HG03097 (cell line): ENCODE results near the gene PPP1R18.
"Not testable (repeated sequence)": the region's sequence is repeated elsewhere in the genome, so short reads cannot be mapped to it uniquely, and the experiment has no call there.

Source experiments
- ATAC-seq: cut with Tn5 transposase; IDR thresholded peaks from one replicate; pipeline ENCODE4 v1.9.1; 2021; ENCODE audit not compliant: unreplicated experiment, low FRiP score

Gene PPP1R18

DNA sequence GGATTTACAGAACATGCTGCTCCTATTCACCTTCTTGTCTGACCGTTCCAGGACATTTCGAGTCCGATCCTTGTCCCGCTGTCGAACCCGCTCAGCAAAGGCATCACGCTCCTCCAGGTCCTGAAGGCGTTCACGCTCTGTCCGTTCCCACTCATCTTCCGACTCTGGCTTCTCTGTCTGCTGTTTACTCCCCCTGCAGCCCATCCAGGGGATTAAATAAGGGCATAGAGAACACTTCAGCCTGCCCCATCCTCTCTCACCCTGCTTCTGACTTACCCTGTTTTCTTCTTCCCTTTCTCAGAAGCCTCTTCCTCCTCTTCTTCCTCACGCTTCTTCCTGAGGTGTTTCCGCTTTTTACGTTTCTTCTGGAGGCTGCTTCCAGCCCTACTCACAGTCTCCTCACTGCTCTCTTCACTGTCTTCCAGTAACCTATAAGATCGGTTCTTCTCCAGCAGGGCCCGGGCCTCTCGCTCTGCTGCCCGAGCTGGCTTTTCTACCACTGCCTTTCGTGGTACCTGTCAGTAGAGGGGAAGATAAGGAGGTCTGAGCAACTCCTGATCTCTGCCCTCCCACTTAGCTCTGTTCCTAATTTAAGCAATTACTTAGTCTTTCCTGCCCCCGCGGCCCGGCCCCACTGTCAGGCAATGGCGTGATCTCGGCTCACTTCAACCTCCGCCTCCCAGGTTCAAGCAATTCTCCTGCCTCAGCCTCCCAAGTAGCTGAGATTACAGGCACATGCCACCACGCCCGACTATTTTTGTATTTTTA is 15.5 kb downstream of the PPP1R18 start:
- no peak for ATAC-seq

GRCh38 chr6:30666300-30666699 is 20.1 kb downstream of the PPP1R18 start:
- ATAC-seq = not testable (repeated sequence)

DNA sequence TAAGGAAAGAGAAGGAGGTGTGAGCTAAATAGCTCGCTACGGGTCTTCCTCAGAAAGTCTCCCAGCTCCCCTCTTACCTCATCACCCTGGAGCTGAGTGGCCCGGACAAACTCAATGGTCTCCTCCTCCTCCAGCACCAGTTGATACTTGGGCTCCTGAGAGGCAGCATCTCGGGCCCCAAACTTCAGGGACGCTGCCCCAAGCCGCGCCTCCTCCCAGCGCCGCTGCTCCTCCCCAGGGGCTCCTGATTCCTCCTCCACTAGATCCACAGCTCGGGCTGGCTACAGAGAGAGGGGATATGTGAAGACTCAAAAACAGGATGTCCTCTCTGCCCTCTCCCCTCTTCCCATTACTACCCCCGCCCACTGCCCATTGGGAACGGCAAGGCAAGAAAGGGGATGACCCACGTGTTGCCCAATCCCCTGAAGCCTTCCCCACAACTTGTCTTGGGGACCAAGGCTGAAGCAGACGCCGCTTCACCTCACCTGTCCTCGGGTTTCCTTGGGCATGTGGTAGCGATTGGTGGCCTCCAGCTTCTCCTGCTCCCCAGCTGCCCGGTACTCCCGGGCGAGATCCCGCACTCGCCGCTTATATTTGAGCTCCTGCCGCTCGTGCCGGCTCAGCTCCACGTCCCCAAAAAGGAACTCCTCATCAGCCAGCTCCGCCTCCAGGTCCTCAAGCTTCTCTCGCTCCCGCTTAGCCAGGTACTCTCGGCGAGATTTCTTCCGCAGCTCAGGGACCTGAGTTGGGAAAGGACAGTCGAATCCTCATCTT is 21.3 kb downstream of the PPP1R18 start:
- no peak for ATAC-seq

DNA sequence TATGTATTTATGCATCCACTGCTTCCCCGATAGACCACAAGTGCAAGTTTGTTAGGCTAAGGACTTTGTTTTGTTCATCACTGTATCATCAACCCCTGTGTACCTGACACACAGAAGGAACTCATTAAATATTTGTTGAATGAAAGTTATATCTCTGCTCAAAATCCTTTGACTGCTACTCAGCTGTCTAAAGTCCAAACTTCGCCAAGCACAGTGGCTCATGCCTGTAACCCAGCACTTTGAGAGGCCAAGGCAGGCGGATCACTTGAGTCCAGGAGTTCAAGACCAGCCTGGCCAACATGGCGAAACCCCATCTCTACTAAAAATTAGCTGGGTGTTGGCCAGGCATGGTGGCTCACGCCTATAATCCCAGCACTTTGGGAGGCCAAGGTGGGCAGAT is 28.5 kb downstream of the PPP1R18 start:
- not testable (repeated sequence) for ATAC-seq

DNA sequence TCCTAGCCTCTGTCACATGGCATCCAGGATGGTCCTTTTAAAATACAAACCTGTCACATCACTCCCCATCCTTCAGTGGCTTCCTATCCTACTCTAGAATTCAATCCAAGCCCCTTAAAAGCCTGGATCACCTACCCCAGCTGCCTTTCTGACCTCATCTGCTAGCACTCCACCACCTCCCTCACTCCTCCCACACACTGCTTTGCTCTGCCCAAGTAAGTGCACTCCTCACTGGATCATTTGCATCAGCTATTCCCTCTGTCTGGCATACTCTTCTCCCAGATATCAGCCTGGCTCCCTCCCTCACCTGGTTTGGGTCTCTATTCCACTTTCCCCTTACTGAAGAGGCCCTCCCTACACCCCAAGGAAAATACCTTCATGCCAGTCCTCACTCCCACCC is 29.0 kb downstream of the PPP1R18 start:
- no peak for ATAC-seq

GRCh38 chr6:30656513-30656912 is 29.9 kb downstream of the PPP1R18 start:
- no peak for ATAC-seq

DNA sequence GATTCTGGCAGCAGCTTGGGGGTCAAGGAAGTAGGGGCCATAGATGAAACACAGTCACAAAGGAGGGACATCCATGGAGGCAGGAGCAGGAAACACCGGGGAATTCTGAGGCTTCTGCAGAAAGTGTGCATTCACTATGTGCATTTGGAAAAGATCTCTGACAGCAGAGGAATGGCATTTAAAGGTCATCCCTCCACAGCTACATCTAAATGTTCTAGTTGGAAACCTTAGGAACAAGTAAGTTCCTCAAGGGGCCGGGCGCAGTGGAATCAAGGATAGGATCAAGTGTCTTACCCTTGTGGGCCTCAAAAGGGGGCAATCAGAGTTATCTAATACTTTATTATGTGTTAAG is 30.7 kb downstream of the PPP1R18 start:
- ATAC-seq = no peak

GRCh38 chr6:30654798-30655742 is 31.4 kb downstream of the PPP1R18 start:
- ATAC-seq = no peak

GRCh38 chr6:30651143-30651542 is 35.3 kb downstream of the PPP1R18 start:
- no peak for ATAC-seq

DNA sequence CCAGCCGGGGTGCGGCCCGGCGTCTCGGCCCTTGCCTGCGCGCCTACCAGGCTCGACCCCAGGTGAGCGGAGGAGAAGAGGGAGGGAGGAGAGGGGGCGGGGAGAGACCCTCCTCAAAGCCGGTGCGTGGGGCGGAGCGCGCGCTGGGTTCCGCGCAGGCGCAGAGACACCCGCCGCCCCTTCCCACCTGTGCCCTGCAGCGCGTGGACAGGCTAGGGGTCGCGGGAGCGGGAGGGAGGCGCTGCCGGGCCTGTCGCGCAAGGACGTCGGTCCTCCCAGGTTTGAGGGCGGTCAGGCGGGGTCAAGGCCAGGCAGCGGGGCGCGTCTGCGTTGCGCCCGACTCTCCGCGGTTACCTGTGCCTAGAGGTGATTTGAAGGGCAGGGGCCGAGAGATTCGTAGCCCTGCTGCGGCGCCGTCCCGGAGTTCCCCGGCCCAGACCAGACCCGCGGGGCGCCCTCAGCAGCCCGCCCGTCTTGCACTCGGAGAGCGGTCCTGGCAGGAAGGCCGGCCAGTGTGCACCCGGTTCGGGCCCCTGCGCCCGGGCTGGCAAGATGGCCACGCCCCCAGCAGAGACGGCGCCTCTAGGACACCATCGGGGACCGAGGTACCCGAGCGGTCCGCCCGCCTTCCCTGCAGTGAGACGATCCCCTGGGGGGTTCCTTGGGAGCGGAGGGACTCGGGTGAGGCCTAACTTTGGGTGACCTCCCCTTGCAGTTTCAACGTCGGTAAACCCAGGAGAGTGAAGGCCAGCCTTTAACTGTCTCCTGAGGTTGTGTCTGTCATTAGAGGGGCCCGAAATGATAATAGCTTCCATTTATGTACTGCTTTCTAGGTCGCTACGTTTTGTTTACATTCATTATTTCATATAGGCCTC is 39.0 kb downstream of the PPP1R18 start:
- ATAC-seq = peak; percentile 55

GRCh38 chr6:30646450-30647241 is 39.8 kb downstream of the PPP1R18 start, which contains the start of gene C6orf136:
Gene C6orf136 (plus strand): TSS chr6:30647133. CDS start chr6:30647232, 99 bp downstream.
- ATAC-seq = peak; percentile 42

DNA sequence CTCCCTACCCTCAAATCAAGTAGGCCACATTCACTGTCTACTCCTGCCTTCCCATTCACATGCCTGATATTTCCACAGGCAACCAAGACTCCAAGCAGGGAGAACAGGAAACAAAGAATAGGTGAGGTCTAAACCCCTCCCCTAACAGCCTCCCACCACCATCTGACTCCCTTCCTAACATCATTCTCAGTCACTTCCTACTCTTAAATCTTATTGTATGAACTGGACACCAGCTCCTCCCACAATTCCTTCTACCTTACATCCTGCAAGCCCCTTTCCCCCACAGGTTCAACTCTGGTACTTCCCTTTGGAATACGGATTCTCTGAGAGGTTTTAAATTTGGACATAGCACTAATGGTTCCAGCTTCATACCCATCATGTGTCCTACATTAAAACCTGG is 40.5 kb downstream of the PPP1R18 start:
- no peak for ATAC-seq

- no peak for ATAC-seq
Measured at GRCh38 chr6:30644769-30645168, 41.7 kb downstream of the PPP1R18 start.

DNA sequence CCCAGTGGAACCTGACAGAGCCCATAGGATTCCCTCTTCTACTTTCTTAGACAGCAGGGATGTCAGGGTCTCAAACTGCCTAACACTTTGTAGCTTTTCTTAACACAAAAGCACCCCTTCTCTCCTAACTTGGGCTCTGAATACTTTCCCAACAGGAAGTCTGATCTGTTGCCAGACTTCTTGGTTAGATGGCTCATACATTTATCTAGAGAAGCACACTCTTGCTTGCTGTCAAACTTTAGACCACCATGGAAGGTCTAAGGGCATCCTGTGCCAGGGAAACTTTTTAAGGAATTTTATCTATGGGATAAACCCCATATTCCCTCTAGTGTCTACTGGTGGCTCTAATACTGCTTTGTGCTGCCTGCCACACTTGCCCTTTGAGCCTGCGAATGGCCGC is 42.8 kb downstream of the PPP1R18 start:
- ATAC-seq = no peak

DNA sequence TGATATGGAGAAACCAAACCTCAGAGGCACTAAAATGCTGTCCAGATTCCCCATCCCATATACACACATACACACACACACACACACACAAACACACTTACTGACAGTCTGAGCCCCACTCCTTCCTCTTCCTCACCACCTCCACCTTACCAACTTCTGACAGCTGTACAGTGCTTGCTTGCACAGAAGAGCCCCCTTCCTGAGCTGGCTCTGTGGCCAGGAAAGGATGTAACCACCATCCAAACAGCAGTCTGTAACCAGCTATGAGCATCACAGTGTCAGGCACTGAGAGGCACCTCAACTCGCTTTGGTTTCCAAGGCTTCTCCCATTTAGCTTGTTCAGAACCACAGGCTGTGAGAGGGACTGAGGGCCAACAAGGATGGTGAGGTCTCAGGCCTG is 45.4 kb downstream of the PPP1R18 start:
- ATAC-seq = no peak

- no peak for ATAC-seq
Measured at GRCh38 chr6:30640481-30640880, 46.0 kb downstream of the PPP1R18 start.

DNA sequence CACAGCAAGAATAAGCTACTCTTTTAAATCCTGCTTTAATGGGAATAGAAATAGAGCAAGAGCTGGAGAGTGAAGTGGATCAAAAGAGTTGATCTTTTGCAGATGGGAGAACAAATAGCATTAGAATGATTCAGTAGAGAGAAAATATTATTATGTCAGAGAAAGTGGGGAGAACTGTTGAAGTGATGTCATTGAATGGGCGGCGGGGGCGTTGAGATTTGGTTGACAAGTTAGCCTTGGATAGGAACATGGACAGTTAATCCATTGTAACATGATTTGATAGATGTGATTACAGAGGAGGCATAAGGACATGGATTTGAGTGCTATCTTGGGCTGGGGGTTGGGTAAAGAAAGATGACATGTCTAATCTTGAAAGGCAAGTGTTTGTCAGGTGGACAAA is 50.6 kb downstream of the PPP1R18 start:
- no peak for ATAC-seq

DNA sequence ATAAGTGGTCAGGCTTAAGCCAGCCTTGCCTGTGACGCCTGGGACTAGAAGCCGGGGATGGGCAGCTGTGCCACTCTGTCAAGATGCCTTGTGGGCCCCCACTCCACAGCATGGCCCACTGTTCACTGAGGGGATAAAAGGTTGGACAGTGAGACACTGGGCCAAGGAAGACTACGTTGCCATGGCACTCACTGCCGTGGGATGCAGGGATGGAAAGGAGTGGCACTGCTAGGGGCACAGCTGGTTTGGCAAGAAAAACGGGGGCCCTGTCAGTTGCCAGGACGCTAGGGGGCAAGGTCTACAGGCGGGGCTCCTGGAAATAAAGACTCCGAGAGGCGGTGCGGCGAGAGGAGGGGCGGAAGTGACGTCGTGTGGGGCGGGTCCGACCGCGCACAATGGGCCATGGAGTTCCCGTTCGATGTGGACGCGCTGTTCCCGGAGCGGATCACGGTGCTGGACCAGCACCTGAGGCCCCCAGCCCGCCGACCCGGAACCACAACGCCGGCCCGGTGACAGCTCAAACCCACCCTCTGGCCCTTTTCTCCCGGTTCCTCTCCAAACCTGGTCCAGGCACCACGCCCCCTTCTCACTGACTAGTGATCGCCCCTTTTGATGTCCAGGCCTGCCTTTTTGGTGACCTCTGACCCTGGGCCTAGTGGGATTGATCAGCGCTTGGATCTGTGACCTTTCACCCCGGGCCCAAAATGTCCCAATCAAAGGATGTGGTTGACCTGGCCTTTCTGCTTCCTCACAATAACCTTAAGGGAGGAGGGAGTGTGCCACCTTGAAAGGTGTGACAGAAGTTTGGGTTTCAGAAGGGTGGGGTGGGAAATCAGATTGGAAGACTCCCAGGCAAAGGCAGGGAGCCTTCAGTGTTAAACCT is 59.7 kb downstream of the PPP1R18 start, which contains the start of gene ATAT1:
Gene ATAT1, plus strand, starts transcription at position 391 of the 883 bp plus-strand sequence.
- ATAC-seq = peak; percentile 72
